Caco-2 (cell line): Measurements from ENCODE around the gene SVIL. TPM values are rescaled to one million over a fixed set of nuclear protein-coding genes. Genes with fewer than 3 reads are reported as not detected.

Experiments
- BruUV-seq: library from RNA; stranded (reverse); fragments of 400-500 nt; replicated peaks from 2 replicates; lab custom pipeline; 2021; lab: Mats Ljungman, UMichigan
- CTCF ChIA-PET: fragments of 300-600 bp; sonication (Branson Sonifier 250); formaldehyde crosslinking; loops from one replicate; lab custom pipeline; 2022; ENCODE audit warnings: antibody characterized with exemption; lab: Charles Lee
- POLR2A ChIA-PET: fragments of 300-600 bp; sonication (Branson Sonifier 250); formaldehyde crosslinking; loops from one replicate; lab custom pipeline; 2022; ENCODE audit warnings: antibody characterized with exemption; lab: Charles Lee
- DNase-seq, 2 experiments: peaks; one replicate each; pipeline versions ENCODE4 v3.0.0 to v3.0.0-alpha.2; 2020 to 2022
- H3K27me3 ChIP-seq: replicated peaks from 2 replicates; pipeline ENCODE4 v1.6.0; 2011; ENCODE audit warnings: low read length; ENCODE audit not compliant: control insufficient read depth, insufficient read depth
- H3K36me3 ChIP-seq: 2 replicates; pipeline ENCODE4 v1.5.1; 2011; ENCODE audit warnings: low read length; ENCODE audit not compliant: control insufficient read depth, insufficient read depth
- H3K4me1 ChIP-seq: fragments of 250-450 bp; sonication (Bioruptor Pico); 2 replicates; pipeline ENCODE4 v1.5.1; 2020; ENCODE audit warnings: mild to moderate bottlenecking
- H3K4me3 ChIP-seq: 2 replicates; pipeline ENCODE4 v1.5.1; 2011; ENCODE audit warnings: low read depth, mild to moderate bottlenecking, control low read depth, low read length
- H3K9me3 ChIP-seq: fragments of 250-450 bp; sonication (Bioruptor Pico); 2 replicates; pipeline ENCODE4 v1.5.1; 2020; ENCODE audit warnings: mild to moderate bottlenecking, moderate library complexity
- H3K27ac Mint-ChIP-seq: one replicate; pipeline ENCODE4 v1.8.0; 2022; ENCODE audit warnings: mixed read lengths; ENCODE audit not compliant: unreplicated experiment
- H3K27me3 Mint-ChIP-seq: one replicate; pipeline ENCODE4 v1.8.0; 2022; ENCODE audit warnings: mixed read lengths; ENCODE audit not compliant: insufficient read depth, unreplicated experiment
- H3K36me3 Mint-ChIP-seq: one replicate; pipeline ENCODE4 v1.8.0; 2022; ENCODE audit warnings: mild to moderate bottlenecking, mixed read lengths; ENCODE audit not compliant: insufficient read depth, unreplicated experiment
- H3K4me1 Mint-ChIP-seq: one replicate; pipeline ENCODE4 v1.8.0; 2022; ENCODE audit warnings: low read depth, mixed read lengths; ENCODE audit not compliant: unreplicated experiment
- H3K4me3 Mint-ChIP-seq: one replicate; pipeline ENCODE4 v1.8.0; 2022; ENCODE audit warnings: mild to moderate bottlenecking, moderate library complexity, mixed read lengths; ENCODE audit not compliant: unreplicated experiment
- H3K9me3 Mint-ChIP-seq: one replicate; pipeline ENCODE4 v1.8.0; 2022; ENCODE audit warnings: mixed read lengths; ENCODE audit not compliant: unreplicated experiment
- CTCF ChIP-seq, 2 experiments: fragments of 200-600 bp in 1 of 2; IDR thresholded peaks; 1 replicate in 1 of 2; 2 replicates in 1 of 2; pipeline versions ENCODE4 v1.5.1 to v1.8.0; 2011 to 2022; ENCODE audit warnings: antibody characterized with exemption in 1 of 2, control low read depth in 1 of 2, inconsistent platforms in 1 of 2, low read depth in 1 of 2, low read length in 1 of 2, mild to moderate bottlenecking in 1 of 2, moderate library complexity in 1 of 2; ENCODE audit not compliant: insufficient read depth in 1 of 2, severe bottlenecking in 1 of 2, unreplicated experiment in 1 of 2
- intact Hi-C: fragments of 100-400 bp; cut with micrococcal nuclease; formaldehyde crosslinking; loops from one replicate; pipeline ENCODE4 v1.10.0; 2022; ENCODE audit not compliant: unreplicated experiment
- total RNA-seq: library from RNA; stranded (reverse); gene quantifications from 2 replicates; pipeline ENCODE4 v1.2.3, GENCODE V29; 2022

The SVIL gene
- total RNA-seq, 1 experiment from 2014 or later = 54.4 TPM

GRCh38 chr10:29613791-29614190 lies 21.0 kb downstream of the SVIL start:
- peaks cover 32% of the 10 kb centered on the region for H3K36me3 Mint-ChIP-seq
- peaks cover 6% of the 10 kb centered on the region for H3K4me1 Mint-ChIP-seq
- Histone ChIP-seq H3K9me3 (peaks cover 14% of the 10 kb centered on the region), H3K36me3 (no peaks in the 10 kb centered on the region), H3K4me3 (no peak overlapping the region), H3K27me3 (no peaks in the 10 kb centered on the region), H3K4me1 (peaks cover 13% of the 10 kb centered on the region)
- no peak for TF ChIP-seq CTCF (IDR thresholded peaks at IDR 0.05; ENCODE audit: insufficient read depth in 1 of 2, low read depth in 1 of 2, low read length in 1 of 2, severe bottlenecking in 1 of 2, unreplicated experiment in 1 of 2)
- DNase-seq = no peak
- ChIA-PET CTCF (no interaction called here), POLR2A (no interaction called here)
- no peak overlapping the region for H3K27ac Mint-ChIP-seq
- peaks cover 17% of the 10 kb centered on the region for H3K9me3 Mint-ChIP-seq
- H3K27me3 Mint-ChIP-seq = no peaks in the 10 kb centered on the region
- no TSS peak for BruUV-seq
- no peak overlapping the region for H3K4me3 Mint-ChIP-seq
- intact Hi-C loops = no loop called here

DNA sequence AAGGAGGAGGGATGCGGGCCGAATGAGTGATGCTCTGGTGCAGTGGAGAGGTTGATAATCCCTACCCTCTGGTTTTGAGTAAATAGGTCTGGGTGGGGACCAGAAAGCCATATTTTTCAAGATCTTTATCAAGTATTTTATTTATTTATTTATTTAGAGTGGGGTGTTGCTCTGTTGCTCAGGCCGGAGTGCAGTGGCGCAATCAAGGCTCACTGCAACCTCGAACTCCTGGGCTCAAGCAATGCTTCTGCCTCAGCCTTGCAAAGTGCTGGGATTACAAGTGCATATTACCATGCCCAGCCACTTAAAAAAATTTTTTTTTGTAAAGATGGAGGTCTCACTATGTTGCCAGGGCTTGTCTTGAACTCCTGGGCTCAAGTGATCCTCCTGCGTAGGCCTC lies 21.6 kb downstream of the SVIL start:
- Histone ChIP-seq H3K27me3 (no peaks in the 10 kb centered on the region), H3K9me3 (peaks cover 15% of the 10 kb centered on the region), H3K4me1 (peaks cover 7% of the 10 kb centered on the region), H3K36me3 (no peaks in the 10 kb centered on the region), H3K4me3 (no peak overlapping the region)
- ChIA-PET POLR2A (no interaction called here), CTCF (no interaction called here)
- no peak overlapping the region for H3K4me3 Mint-ChIP-seq
- H3K36me3 Mint-ChIP-seq = peaks cover 38% of the 10 kb centered on the region
- H3K9me3 Mint-ChIP-seq = peaks cover 17% of the 10 kb centered on the region
- H3K27me3 Mint-ChIP-seq = no peaks in the 10 kb centered on the region
- no peak for TF ChIP-seq CTCF (IDR thresholded peaks at IDR 0.05; ENCODE audit: insufficient read depth in 1 of 2, low read depth in 1 of 2, low read length in 1 of 2, severe bottlenecking in 1 of 2, unreplicated experiment in 1 of 2)
- no peak for DNase-seq
- H3K4me1 Mint-ChIP-seq = peaks cover under 1% of the 10 kb centered on the region
- BruUV-seq = no TSS peak
- intact Hi-C loops = no loop called here
- no peak overlapping the region for H3K27ac Mint-ChIP-seq

DNA sequence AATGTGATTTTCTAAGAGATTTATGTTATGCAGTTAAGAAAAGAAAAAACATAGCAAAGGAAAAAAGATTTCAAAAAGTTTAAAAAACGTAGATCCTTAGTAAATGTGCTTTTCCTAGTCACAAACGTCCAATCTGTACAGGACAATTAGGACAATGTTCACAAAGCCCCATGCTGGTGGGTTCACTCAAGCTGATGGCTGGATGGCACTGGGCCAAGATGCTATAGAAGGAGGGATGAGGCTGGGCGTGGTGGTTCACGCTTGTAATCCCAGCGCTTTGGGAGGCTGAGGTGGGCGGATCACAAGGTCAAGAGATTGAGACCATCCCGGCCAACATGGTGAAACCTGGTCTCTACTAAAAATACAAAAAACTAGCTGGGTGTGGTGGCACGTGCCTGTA lies 22.1 kb downstream of the SVIL start:
- no peak for TF ChIP-seq CTCF (IDR thresholded peaks at IDR 0.05; ENCODE audit: insufficient read depth in 1 of 2, low read depth in 1 of 2, low read length in 1 of 2, severe bottlenecking in 1 of 2, unreplicated experiment in 1 of 2)
- H3K4me3 ChIP-seq = no peak overlapping the region
- Mint-ChIP-seq H3K4me3 (no peak overlapping the region), H3K36me3 (peaks cover 43% of the 10 kb centered on the region), H3K27me3 (no peaks in the 10 kb centered on the region), H3K4me1 (no peaks in the 10 kb centered on the region), H3K9me3 (peaks cover 17% of the 10 kb centered on the region), H3K27ac (no peak overlapping the region)
- peaks cover 15% of the 10 kb centered on the region for H3K9me3 ChIP-seq
- DNase-seq = no peak
- peaks cover 2% of the 10 kb centered on the region for H3K4me1 ChIP-seq
- intact Hi-C loops = no loop called here
- H3K36me3 ChIP-seq = no peaks in the 10 kb centered on the region
- POLR2A ChIA-PET = no interaction called here
- no peaks in the 10 kb centered on the region for H3K27me3 ChIP-seq
- BruUV-seq = no TSS peak
- CTCF ChIA-PET = no interaction called here
